Smooth muscle cell (in vitro differentiated cells): ENCODE data around the gene KLHL25. TPM values are rescaled to one million over a fixed set of nuclear protein-coding genes. Genes with fewer than 3 reads are reported as not detected.

Source experiments
- DNase-seq: peaks from one replicate; lab custom pipeline; 2025; ENCODE audit not compliant: unreplicated experiment; lab: John Stamatoyannopoulos, UW
- H2AFZ ChIP-seq: fragments of 200-600 bp; sonication (generic); 2 replicates; pipeline ENCODE4 v1.6.0; 2016; ENCODE audit warnings: antibody characterized with exemption, low read depth, mild to moderate bottlenecking
- H3F3A ChIP-seq: fragments of 200-600 bp; sonication (generic); 2 replicates; pipeline ENCODE4 v1.6.0; 2017; ENCODE audit warnings: antibody characterized with exemption, low read depth
- H3K27ac ChIP-seq: fragments of 200-600 bp; sonication (generic); 2 replicates; pipeline ENCODE4 v1.5.1; 2016; ENCODE audit warnings: low read depth, mild to moderate bottlenecking
- H3K27me3 ChIP-seq: fragments of 200-600 bp; sonication (generic); 2 replicates; pipeline ENCODE4 v1.6.1; 2016; ENCODE audit warnings: low read depth, mild to moderate bottlenecking
- H3K36me3 ChIP-seq: fragments of 200-600 bp; sonication (generic); 2 replicates; pipeline ENCODE4 v1.5.1; 2016; ENCODE audit warnings: low read depth
- H3K4me1 ChIP-seq: fragments of 200-600 bp; sonication (generic); 2 replicates; pipeline ENCODE4 v1.5.1; 2016; ENCODE audit warnings: low read depth
- H3K4me2 ChIP-seq: fragments of 200-600 bp; sonication (generic); 2 replicates; pipeline ENCODE4 v1.6.0; 2016; ENCODE audit warnings: mild to moderate bottlenecking
- H3K4me3 ChIP-seq: fragments of 200-600 bp; sonication (generic); 2 replicates; pipeline ENCODE4 v1.5.1; 2016; ENCODE audit warnings: mild to moderate bottlenecking
- H3K79me2 ChIP-seq: fragments of 200-600 bp; sonication (generic); 2 replicates; pipeline ENCODE4 v1.6.0; 2016; ENCODE audit warnings: low read depth, mild to moderate bottlenecking
- H3K9ac ChIP-seq: fragments of 200-600 bp; sonication (generic); 2 replicates; pipeline ENCODE4 v1.6.0; 2016; ENCODE audit warnings: low read depth
- H3K9me3 ChIP-seq: fragments of 200-600 bp; sonication (generic); replicated peaks from 2 replicates; pipeline ENCODE4 v1.5.1; 2016; ENCODE audit warnings: low read depth
- H4K20me1 ChIP-seq: fragments of 200-600 bp; sonication (generic); 2 replicates; pipeline ENCODE4 v1.6.0; 2016; ENCODE audit warnings: low read depth
- CTCF ChIP-seq: fragments of 200-600 bp; sonication (generic); IDR thresholded peaks from 2 replicates; pipeline ENCODE4 v1.5.1; 2017; ENCODE audit warnings: borderline replicate concordance, mild to moderate bottlenecking, antibody characterized with exemption; ENCODE audit not compliant: insufficient read depth, poor library complexity, severe bottlenecking
- WGBS: methylation state at CpG from one replicate; pipeline ENCODE4 v1.1.7; 2016; ENCODE audit warnings: low lambda C conversion rate; 5-methylcytosine and 5-hydroxymethylcytosine counted together
- polyA plus RNA-seq: library from polyadenylated mRNA; unstranded; fragments of >200 nt; fragmentation: Nextera tagmentation; extraction: Ambion mirVana; gene quantifications from 2 replicates; pipeline ENCODE4 v1.2.1, GENCODE V29; 2016
- total RNA-seq: library from RNA; depleted of rRNA; stranded (reverse); fragments of >200 nt; gene quantifications from 2 replicates; pipeline ENCODE4 v1.2.3, GENCODE V29; 2014

KLHL25 gene
- total RNA-seq (5.0 and 10.1 TPM in 2 replicates), polyA plus RNA-seq (5.1 and 6.7 TPM in 2 replicates)

GRCh38 chr15:85794598-85795336 is at the start of gene KLHL25:
TSS of gene KLHL25 (minus strand) at chr15:85794925. CDS start at chr15:85769810, 25,115 bp downstream.
- TF ChIP-seq CTCF = no peak
- Histone ChIP-seq H3K79me2 (peaks cover 36% of the 10 kb centered on the region), H3K27ac (peak within 1 kb of the TSS; percentile 79), H3K4me3 (peak within 1 kb of the TSS; percentile 84), H2AFZ (peak within 1 kb of the TSS; percentile 92), H3K36me3 (no peaks in the 10 kb centered on the region), H3K4me1 (peaks cover 7% of the 10 kb centered on the region), H3K4me2 (peak within 1 kb of the TSS; percentile 91), H3K9ac (peak within 1 kb of the TSS; percentile 83), H3F3A (no peaks in the 10 kb centered on the region), H4K20me1 (peaks cover 42% of the 10 kb centered on the region), H3K27me3 (no peaks in the 10 kb centered on the region), H3K9me3 (no peaks in the 10 kb centered on the region)
- 3% methylated on average over 40 of the region's 71 CpGs for whole genome bisulfite sequencing
- DNase-seq = peak; percentile 81

GRCh38 chr15:85840802-85841152 is 46.1 kb upstream of the KLHL25 start:
- 3% methylated on average over 8 of the region's 8 CpGs for WGBS
- no peaks in the 10 kb centered on the region for H3K9me3 ChIP-seq
- H4K20me1 ChIP-seq = no peaks in the 10 kb centered on the region
- peak overlapping the region; percentile 84 for H3K4me2 ChIP-seq
- H3K9ac ChIP-seq = no peak overlapping the region
- H3K4me1 ChIP-seq = no peaks in the 10 kb centered on the region
- no peak overlapping the region for H3K27ac ChIP-seq
- no peaks in the 10 kb centered on the region for H3F3A ChIP-seq
- no peak for DNase-seq
- H2AFZ ChIP-seq = peak overlapping the region; percentile 23
- TF ChIP-seq CTCF = no peak
- H3K36me3 ChIP-seq = no peaks in the 10 kb centered on the region
- no peaks in the 10 kb centered on the region for H3K79me2 ChIP-seq
- no peaks in the 10 kb centered on the region for H3K27me3 ChIP-seq
- H3K4me3 ChIP-seq = peak overlapping the region; percentile 39

- Histone ChIP-seq H4K20me1 (no peaks in the 10 kb centered on the region), H3K4me1 (no peaks in the 10 kb centered on the region), H3K4me3 (peak overlapping the region; percentile 39), H3K79me2 (no peaks in the 10 kb centered on the region), H3F3A (no peaks in the 10 kb centered on the region), H3K4me2 (peak overlapping the region; percentile 84), H3K9me3 (no peaks in the 10 kb centered on the region), H2AFZ (peak overlapping the region; percentile 23), H3K27ac (no peak overlapping the region), H3K27me3 (no peaks in the 10 kb centered on the region), H3K9ac (no peak overlapping the region), H3K36me3 (no peaks in the 10 kb centered on the region)
- 13% methylated on average over 31 of the region's 32 CpGs for WGBS
- DNase-seq = peak; percentile 60
- peak; percentile 93 for TF ChIP-seq CTCF
Measured at GRCh38 chr15:85840079-85840801, 45.5 kb upstream of the KLHL25 start.
